ENCODE measurements around the gene U2AF1L4.

Gene U2AF1L4

GRCh38 chr19:35716801-35717664 is 28.2 kb downstream of the U2AF1L4 start:
- no peak for TF ChIP-seq POLR2A (IDR thresholded peaks at IDR 0.05; ENCODE audit: low read length)
- no peak for TF ChIP-seq GATA1 (IDR thresholded peaks at IDR 0.05; ENCODE audit: low read depth, low read length)
- peak; percentile 89 to 97 for DNase-seq

GRCh38 chr19:35715981-35716800 is 29.0 kb downstream of the U2AF1L4 start:
- no peak for DNase-seq
- no peak for TF ChIP-seq POLR2A (IDR thresholded peaks at IDR 0.05; ENCODE audit: low read length)
- no peak for TF ChIP-seq GATA1 (IDR thresholded peaks at IDR 0.05; ENCODE audit: low read depth, low read length)

GRCh38 chr19:35715355-35715809 is 29.8 kb downstream of the U2AF1L4 start:
- no peak for DNase-seq
- no peak for TF ChIP-seq GATA1 (IDR thresholded peaks at IDR 0.05; ENCODE audit: low read depth, low read length)
- no peak for TF ChIP-seq POLR2A (IDR thresholded peaks at IDR 0.05; ENCODE audit: low read length)

- TF ChIP-seq GATA1 (IDR thresholded peaks at IDR 0.05; ENCODE audit: low read depth, low read length) (no peak), POLR2A (IDR thresholded peaks at IDR 0.05; ENCODE audit: low read length) (no peak)
- peak in 1 of 2 experiments; percentile 24 for DNase-seq
Observed at GRCh38 chr19:35714601-35715354, 30.4 kb downstream of the U2AF1L4 start.

- TF ChIP-seq POLR2A (IDR thresholded peaks at IDR 0.05; ENCODE audit: low read length) (no peak), GATA1 (IDR thresholded peaks at IDR 0.05; ENCODE audit: low read depth, low read length) (no peak)
- peak; percentile 43 to 47 for DNase-seq
Observed at GRCh38 chr19:35713904-35714495, 31.2 kb downstream of the U2AF1L4 start.

- TF ChIP-seq GATA1 (IDR thresholded peaks at IDR 0.05; ENCODE audit: low read depth, low read length) (no peak), POLR2A (IDR thresholded peaks at IDR 0.05; ENCODE audit: low read length) (no peak)
- no peak for DNase-seq
Observed at GRCh38 chr19:35713506-35713850, 31.7 kb downstream of the U2AF1L4 start.

- DNase-seq: peak in 1 of 2 experiments; percentile 41
- TF ChIP-seq POLR2A (IDR thresholded peaks at IDR 0.05; ENCODE audit: low read length): no peak
- no peak for TF ChIP-seq GATA1 (IDR thresholded peaks at IDR 0.05; ENCODE audit: low read depth, low read length)
Observed at GRCh38 chr19:35712567-35713505, 32.4 kb downstream of the U2AF1L4 start.

GRCh38 chr19:35710784-35711723 is 34.2 kb downstream of the U2AF1L4 start:
- DNase-seq: no peak
- TF ChIP-seq GATA1 (IDR thresholded peaks at IDR 0.05; ENCODE audit: low read depth, low read length): no peak
- TF ChIP-seq POLR2A (IDR thresholded peaks at IDR 0.05; ENCODE audit: low read length): no peak

- no peak for DNase-seq
- TF ChIP-seq GATA1 (IDR thresholded peaks at IDR 0.05; ENCODE audit: low read depth, low read length) (no peak), POLR2A (IDR thresholded peaks at IDR 0.05; ENCODE audit: low read length) (no peak)
Observed at GRCh38 chr19:35708391-35708790, 36.8 kb downstream of the U2AF1L4 start.

GRCh38 chr19:35704218-35704617 is 41.0 kb downstream of the U2AF1L4 start, which contains the start of gene ZBTB32:
Gene ZBTB32, plus strand, starts transcription at chr19:35704558. Its CDS starts 10,069 bp downstream, at chr19:35714627.
- no peak for TF ChIP-seq POLR2A (IDR thresholded peaks at IDR 0.05; ENCODE audit: low read length)
- no peak for TF ChIP-seq GATA1 (IDR thresholded peaks at IDR 0.05; ENCODE audit: low read depth, low read length)
- peak; percentile 51 to 70 for DNase-seq

GRCh38 chr19:35703343-35703742 is 41.9 kb downstream of the U2AF1L4 start:
- DNase-seq: no peak
- no peak for TF ChIP-seq POLR2A (IDR thresholded peaks at IDR 0.05; ENCODE audit: low read length)
- no peak for TF ChIP-seq GATA1 (IDR thresholded peaks at IDR 0.05; ENCODE audit: low read depth, low read length)
